ENCODE results near the gene CD80.

GRCh38 chr3:119483101-119483500 is 76.3 kb downstream of the CD80 start:
- TF ChIP-seq KLF1 (tag by site-specific recombination; IDR thresholded peaks at IDR 0.05) (no peak), ZNF549 (tag by site-specific recombination; IDR thresholded peaks at IDR 0.05) (no peak), BCL11A (tag by site-specific recombination; IDR thresholded peaks at IDR 0.05; ENCODE audit: low read depth) (no peak)
